A549 (cell line): ENCODE measurements around the gene TMCO6.

Experiments
- BCL3 ChIP-seq: fragments of >200 bp; sonication (Bioruptor Twin); formaldehyde crosslinking; IDR thresholded peaks from 3 replicates; pipeline ENCODE4 v1.6.1; 2016
- CEBPB ChIP-seq, 2 experiments: fragments of >200 bp in 1 of 2; sonication (Bioruptor Twin) in 1 of 2; formaldehyde crosslinking in 1 of 2; IDR thresholded peaks; 2 replicates each; pipeline ENCODE4 v1.6.1; 2012 to 2016
- CHD2 ChIP-seq: fragments of 150-350 bp; IDR thresholded peaks from 2 replicates; pipeline ENCODE4 v1.6.1; 2014; ENCODE audit warnings: low read length; ENCODE audit not compliant: partially characterized antibody
- CTCF ChIP-seq: fragments of >200 bp; sonication (Bioruptor Twin); formaldehyde crosslinking; IDR thresholded peaks from 3 replicates; pipeline ENCODE4 v1.5.1; 2016
- POLR2A ChIP-seq: IDR thresholded peaks from 2 replicates; pipeline ENCODE4 v1.6.1; 2012; ENCODE audit warnings: mild to moderate bottlenecking, low read length
- RAD21 ChIP-seq, 2 experiments: fragments of >200 bp in 1 of 2; sonication (Bioruptor Twin) in 1 of 2; formaldehyde crosslinking in 1 of 2; IDR thresholded peaks in 1 of 2; conservative IDR thresholded peaks in 1 of 2; 2 replicates in 1 of 2; 3 replicates in 1 of 2; pipeline ENCODE4 v1.6.1; 2012 to 2018; ENCODE audit warnings: inconsistent platforms in 1 of 2
- SMC3 ChIP-seq: fragments of >200 bp; sonication (Bioruptor Twin); formaldehyde crosslinking; IDR thresholded peaks from 3 replicates; pipeline ENCODE4 v1.6.1; 2018; ENCODE audit warnings: inconsistent platforms
- TP53 ChIP-seq: fragments of 250-450 bp; sonication (Bioruptor Pico); IDR thresholded peaks from 2 replicates; pipeline ENCODE4 v1.5.0; 2021; ENCODE audit warnings: mild to moderate bottlenecking, moderate library complexity
- ZC3H11A ChIP-seq: fragments of 450-650 bp; IDR thresholded peaks from 2 replicates; pipeline ENCODE4 v1.6.1; 2014; ENCODE audit warnings: antibody characterized with exemption, mild to moderate bottlenecking
- ZFP36 ChIP-seq: fragments of 450-650 bp; IDR thresholded peaks from 2 replicates; pipeline ENCODE4 v1.6.1; 2014; ENCODE audit warnings: borderline replicate concordance; ENCODE audit not compliant: partially characterized antibody
- TF ChIP-seq, protein P1 (sequence below): fragments of 150-350 bp; IDR thresholded peaks from 2 replicates; pipeline ENCODE4 v1.6.1; 2014; ENCODE audit warnings: low read depth, mild to moderate bottlenecking, low read length

- no peak for TF ChIP-seq SMC3
- TF ChIP-seq CTCF: no peak
- TF ChIP-seq CEBPB (IDR thresholded peaks at IDR 0.05): no peak
- TF ChIP-seq POLR2A: no peak
- TF ChIP-seq ZC3H11A: no peak
- TF ChIP-seq, protein P1, sequence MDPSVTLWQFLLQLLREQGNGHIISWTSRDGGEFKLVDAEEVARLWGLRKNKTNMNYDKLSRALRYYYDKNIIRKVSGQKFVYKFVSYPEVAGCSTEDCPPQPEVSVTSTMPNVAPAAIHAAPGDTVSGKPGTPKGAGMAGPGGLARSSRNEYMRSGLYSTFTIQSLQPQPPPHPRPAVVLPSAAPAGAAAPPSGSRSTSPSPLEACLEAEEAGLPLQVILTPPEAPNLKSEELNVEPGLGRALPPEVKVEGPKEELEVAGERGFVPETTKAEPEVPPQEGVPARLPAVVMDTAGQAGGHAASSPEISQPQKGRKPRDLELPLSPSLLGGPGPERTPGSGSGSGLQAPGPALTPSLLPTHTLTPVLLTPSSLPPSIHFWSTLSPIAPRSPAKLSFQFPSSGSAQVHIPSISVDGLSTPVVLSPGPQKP: no peak
- no peak for TF ChIP-seq BCL3
- TF ChIP-seq RAD21 (conservative IDR thresholded peaks at IDR 0.05 in 1 of 2, IDR thresholded peaks at IDR 0.05 in 1 of 2): no peak
- TF ChIP-seq TP53: no peak
- no peak for TF ChIP-seq ZFP36
- no peak for TF ChIP-seq CHD2
Observed at GRCh38 chr5:140602147-140602546, 37.1 kb upstream of the TMCO6 start.
